Common myeloid progenitor, CD34-positive (primary cell): ENCODE measurements around the gene EFCAB14.
"Not testable (repeated sequence)": the region's sequence is repeated elsewhere in the genome, so short reads cannot be mapped to it uniquely, and the experiment has no call there.

Experiments
- CTCF ChIA-PET: fragments of 350-600 bp; sonication (Branson Sonifier 250); formaldehyde crosslinking; loops from one replicate; lab custom pipeline; 2021; ENCODE audit warnings: antibody characterized with exemption; lab: Charles Lee
- POLR2A ChIA-PET: fragments of 350-600 bp; sonication (Branson Sonifier 250); formaldehyde crosslinking; loops from one replicate; lab custom pipeline; 2021; ENCODE audit warnings: antibody characterized with exemption; lab: Charles Lee
- DNase-seq, 3 donors: peaks; one replicate each; pipeline versions ENCODE4 v3.0.0 to v3.0.0-alpha.2; 2013
- H3K27ac ChIP-seq, 2 experiments: 1 replicate in 1 of 2; 2 replicates in 1 of 2; pipeline ENCODE4 v1.7.0; 2013; ENCODE audit warnings: inconsistent platforms in 2 of 2, low read length in 2 of 2, mild to moderate bottlenecking in 2 of 2, low read depth in 1 of 2, moderate library complexity in 1 of 2; ENCODE audit not compliant: severe bottlenecking in 2 of 2, insufficient read depth in 1 of 2, poor library complexity in 1 of 2
- H3K27me3 ChIP-seq, 5 experiments: replicated peaks in 2 of 5; 1 replicate in 3 of 5; 2 replicates in 2 of 5; pipeline versions ENCODE4 v1.6.1 to v1.7.0; 2013; ENCODE audit warnings: low read length in 4 of 5, mild to moderate bottlenecking in 2 of 5, moderate library complexity in 2 of 5, inconsistent platforms in 1 of 5; ENCODE audit not compliant: insufficient read depth in 5 of 5, control insufficient read depth in 4 of 5
- H3K36me3 ChIP-seq, 4 experiments: 1 replicate in 2 of 4; 2 replicates in 2 of 4; pipeline versions ENCODE4 v1.6.1 to v1.7.0; 2013; ENCODE audit warnings: low read length in 3 of 4, control low read depth in 1 of 4, mild to moderate bottlenecking in 1 of 4; ENCODE audit not compliant: control insufficient read depth in 4 of 4, insufficient read depth in 4 of 4
- H3K4me1 ChIP-seq, 4 experiments: 1 replicate in 3 of 4; 2 replicates in 1 of 4; pipeline versions ENCODE4 v1.6.1 to v1.7.1; 2013; ENCODE audit warnings: low read length in 3 of 4, mild to moderate bottlenecking in 3 of 4, control low read depth in 1 of 4, inconsistent platforms in 1 of 4, moderate library complexity in 1 of 4; ENCODE audit not compliant: control insufficient read depth in 4 of 4, insufficient read depth in 4 of 4; ENCODE audit errors: control extremely low read depth in 1 of 4
- H3K4me3 ChIP-seq, 7 experiments: 1 replicate in 4 of 7; 2 replicates in 3 of 7; pipeline versions ENCODE4 v1.5.1 to v1.7.0; 2013; ENCODE audit warnings: mild to moderate bottlenecking in 7 of 7, low read length in 6 of 7, moderate library complexity in 6 of 7, inconsistent platforms in 2 of 7, low read depth in 2 of 7, control low read depth in 1 of 7; ENCODE audit not compliant: insufficient read depth in 4 of 7, control insufficient read depth in 1 of 7; ENCODE audit errors: extremely low read depth in 1 of 7
- H3K9me3 ChIP-seq, 5 experiments: 1 replicate in 4 of 5; 2 replicates in 1 of 5; pipeline versions ENCODE4 v1.6.1 to v1.7.1; 2013; ENCODE audit warnings: low read length in 4 of 5, mild to moderate bottlenecking in 2 of 5, inconsistent platforms in 1 of 5, low read depth in 1 of 5, moderate library complexity in 1 of 5; ENCODE audit not compliant: control insufficient read depth in 4 of 5, insufficient read depth in 2 of 5; ENCODE audit errors: control extremely low read depth in 1 of 5
- WGBS: methylation state at CpG from one replicate; pipeline ENCODE4 v1.1.5; 2013; ENCODE audit not compliant: insufficient coverage; 5-methylcytosine and 5-hydroxymethylcytosine counted together

The EFCAB14 gene

DNA sequence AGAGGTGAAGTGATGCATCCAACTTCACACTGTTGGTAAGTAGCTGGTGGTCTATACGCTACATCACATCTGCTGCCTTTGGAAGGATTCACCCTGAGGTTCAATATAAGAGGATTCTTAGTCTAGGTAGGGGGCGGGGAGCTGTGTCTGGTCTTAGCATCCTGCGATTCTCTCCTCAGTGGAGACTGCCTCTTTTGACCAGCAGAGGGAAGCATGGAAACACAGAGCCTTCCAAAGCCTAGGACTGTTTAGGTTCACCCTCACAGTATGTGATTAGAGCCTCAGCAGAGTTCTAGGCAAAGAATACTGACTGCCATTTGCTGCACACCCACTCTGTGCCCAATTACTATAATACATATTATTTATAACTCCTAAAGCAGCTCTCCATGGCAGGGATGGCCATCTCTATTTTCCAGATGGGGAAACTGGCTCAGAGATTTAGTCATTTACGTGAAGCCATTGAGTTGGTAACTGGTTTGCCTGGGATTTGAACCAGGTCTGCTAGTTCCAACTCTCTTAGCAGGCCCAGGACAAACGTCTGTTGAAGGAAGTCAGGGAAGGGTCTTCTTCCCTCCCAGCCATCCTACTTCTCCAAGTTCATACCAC is 28.9 kb upstream of the EFCAB14 start:
- no peaks in the 10 kb centered on the region for H3K36me3 ChIP-seq
- H3K27ac ChIP-seq, result no peak overlapping the region
- H3K4me1 ChIP-seq, result no peaks in the 10 kb centered on the region
- no peak overlapping the region for H3K4me3 ChIP-seq
- ChIA-PET POLR2A (no interaction called here), CTCF (no interaction called here)
- DNase-seq, result peak; percentile 13 to 40 (median 26)
- peaks cover 2 to 73% (median 18%) of the 10 kb centered on the region in 5 experiments for H3K27me3 ChIP-seq
- 27% methylated on average over 3 of the region's 5 CpGs for WGBS
- H3K9me3 ChIP-seq, result no peaks in the 10 kb centered on the region

DNA sequence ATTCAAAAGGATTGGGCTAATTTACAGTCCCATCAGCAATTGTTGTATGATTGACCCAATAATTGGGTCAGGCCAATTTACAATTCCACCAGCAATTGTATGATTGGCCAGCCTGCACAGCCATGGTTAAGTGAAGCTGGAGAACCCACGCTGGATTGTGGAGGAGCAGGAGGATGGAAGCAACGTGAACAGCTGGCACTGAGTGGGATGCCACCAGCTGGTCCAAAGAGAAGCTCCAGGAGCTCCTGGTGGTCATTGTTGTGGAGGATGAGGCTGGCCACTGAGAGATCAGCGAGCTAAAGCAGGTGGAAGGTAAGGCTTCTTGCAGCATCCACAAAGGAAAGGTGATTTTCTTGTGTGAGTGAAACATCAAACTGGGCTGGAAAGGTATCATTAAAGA is 23.2 kb upstream of the EFCAB14 start:
- Histone ChIP-seq H3K4me3 (no peak overlapping the region), H3K36me3 (no peaks in the 10 kb centered on the region), H3K4me1 (no peaks in the 10 kb centered on the region), H3K27ac (no peak overlapping the region), H3K27me3 (peaks cover 4 to 55% (median 15%) of the 10 kb centered on the region in 5 experiments), H3K9me3 (no peaks in the 10 kb centered on the region)
- CTCF ChIA-PET, result interaction anchor here (0.9 kb wide), 1 partner anchor 14 kb away, joined by 5 read pairs; no protein-coding TSS in a partner anchor
- DNase-seq, result no peak
- POLR2A ChIA-PET, result no interaction called here
- 76% methylated on average over 3 of the region's 3 CpGs for WGBS

GRCh38 chr1:46735708-46736324 is 16.9 kb upstream of the EFCAB14 start:
- POLR2A ChIA-PET, result no interaction called here
- 4% methylated on average over 2 of the region's 3 CpGs for WGBS
- Histone ChIP-seq H3K4me3 (no peak overlapping the region), H3K36me3 (no peaks in the 10 kb centered on the region), H3K9me3 (no peaks in the 10 kb centered on the region), H3K27me3 (peaks cover 0 to 8% (median 0%) of the 10 kb centered on the region in 5 experiments), H3K4me1 (no peaks in the 10 kb centered on the region), H3K27ac (no peak overlapping the region)
- peak; percentile 57 to 80 (median 76) for DNase-seq
- CTCF ChIA-PET, result interaction anchor here (0.7 kb wide), 1 partner anchor 43 kb away, joined by 3 read pairs; no protein-coding TSS in a partner anchor

DNA sequence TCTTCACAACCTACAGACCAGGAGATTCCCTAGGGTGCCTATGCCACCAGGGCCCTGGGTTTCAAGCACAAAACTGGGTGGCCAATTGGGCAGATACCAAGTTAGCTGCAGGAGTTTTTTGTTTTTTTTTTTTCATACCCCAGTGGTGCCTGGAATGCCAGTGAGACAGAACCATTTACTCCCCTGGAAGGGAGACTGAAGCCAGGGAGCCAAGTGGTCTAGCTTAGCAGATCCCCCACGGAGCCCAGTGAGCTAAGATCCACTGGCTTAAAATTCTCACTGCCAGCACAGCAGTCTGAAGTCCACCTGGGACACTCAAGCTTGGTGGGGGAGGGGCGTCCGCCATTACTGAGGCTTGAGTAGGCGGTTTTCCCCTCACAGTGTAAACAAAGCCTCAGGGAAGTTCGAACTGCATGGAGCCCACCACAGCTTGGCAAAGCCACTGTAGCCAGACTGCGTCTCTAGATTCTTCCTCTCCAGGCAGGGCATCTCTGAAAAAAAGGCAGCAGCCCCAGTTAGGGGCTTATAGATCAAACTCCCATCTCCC is 9.5 kb upstream of the EFCAB14 start:
- 55% methylated on average over 6 of the region's 6 CpGs for WGBS
- POLR2A ChIA-PET, H3K4me1 ChIP-seq, H3K4me3 ChIP-seq, DNase-seq, H3K36me3 ChIP-seq, H3K27ac ChIP-seq, H3K9me3 ChIP-seq, H3K27me3 ChIP-seq: not testable (repeated sequence)
- CTCF ChIA-PET, result interaction anchor here (0.7 to 1.7 kb wide), 3 partner anchors 13 to 239 kb away, joined by 3 to 6 read pairs (median 5); no protein-coding TSS in a partner anchor

GRCh38 chr1:46725736-46726108 is 6.8 kb upstream of the EFCAB14 start:
- Histone ChIP-seq H3K27me3 (peaks cover 0 to 9% (median 5%) of the 10 kb centered on the region in 5 experiments), H3K9me3 (peaks cover 0 to 2% (median 0%) of the 10 kb centered on the region in 5 experiments)
- WGBS, result 74% methylated on average over 3 of the region's 3 CpGs

GRCh38 chr1:46724991-46725735 is 6.2 kb upstream of the EFCAB14 start:
- Histone ChIP-seq H3K27me3 (peaks cover 0 to 9% (median 5%) of the 10 kb centered on the region in 5 experiments), H3K9me3 (peaks cover 0 to 2% (median 0%) of the 10 kb centered on the region in 5 experiments), H3K4me3 (no peak overlapping the region), H3K4me1 (no peaks in the 10 kb centered on the region), H3K36me3 (no peaks in the 10 kb centered on the region), H3K27ac (no peak overlapping the region)
- ChIA-PET POLR2A (no interaction called here), CTCF (interaction anchor here (0.6 to 3.6 kb wide), 18 partner anchors 9 to 277 kb away, joined by 3 to 21 read pairs (median 4); a partner anchor contains a TSS)
- peak; percentile 86 to 94 (median 89) for DNase-seq
- 14% methylated on average over 4 of the region's 7 CpGs for whole genome bisulfite sequencing

More at GRCh38 chr1:46725736-46726108, 6.8 kb upstream of the EFCAB14 start:
- H3K27ac ChIP-seq, result no peak overlapping the region
- H3K4me1 ChIP-seq, result no peaks in the 10 kb centered on the region
- no peak for DNase-seq
- ChIA-PET POLR2A (no interaction called here), CTCF (interaction anchor here (0.6 to 3.6 kb wide), 14 partner anchors 9 to 278 kb away, joined by 3 to 21 read pairs (median 6); a partner anchor contains a TSS)
- no peak overlapping the region for H3K4me3 ChIP-seq
- no peaks in the 10 kb centered on the region for H3K36me3 ChIP-seq
